MM.1S (cell line): ENCODE data around the gene BCL11B.
"Not testable (repeated sequence)": the region's sequence is repeated elsewhere in the genome, so short reads cannot be mapped to it uniquely, and the experiment has no call there.

Experiments
- EZH2 ChIP-seq: fragments of 300-600 bp; sonication (generic); optimal IDR thresholded peaks from 2 replicates; pipeline ENCODE3; 2017; ENCODE audit warnings: low read depth, mild to moderate bottlenecking, antibody characterized with exemption, low read length, mixed read lengths
- EZH2phosphoT487 ChIP-seq: fragments of 300-600 bp; sonication (generic); IDR thresholded peaks from 2 replicates; pipeline ENCODE4 v1.6.1; 2018; ENCODE audit warnings: antibody characterized with exemption, low read length
- TF ChIP-seq, protein P1 (sequence below): fragments of 300-600 bp; sonication (generic); IDR thresholded peaks from 2 replicates; pipeline ENCODE4 v1.5.1; 2016; ENCODE audit warnings: antibody characterized with exemption, low read length, mixed read lengths

DNA sequence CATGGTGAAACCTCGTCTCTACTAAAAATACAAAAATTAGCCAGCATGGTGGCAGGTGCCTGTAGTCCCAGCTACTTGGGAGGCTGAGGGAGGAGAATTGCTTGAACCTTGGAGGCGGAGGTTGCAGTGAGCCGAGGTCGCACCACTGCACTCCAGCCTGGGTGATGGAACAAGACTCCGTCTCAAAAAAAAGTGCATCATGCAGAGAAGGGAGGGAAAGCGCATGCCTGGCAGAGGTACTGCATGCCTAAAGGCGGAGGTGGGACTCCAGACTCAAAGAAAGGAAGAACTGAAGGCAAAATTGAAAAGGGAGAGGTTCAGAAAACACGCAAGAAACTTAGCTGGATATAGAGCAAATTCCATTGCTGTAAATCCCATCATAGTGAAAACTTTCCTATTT lies 85.7 kb downstream of the BCL11B start:
- TF ChIP-seq, protein P1, sequence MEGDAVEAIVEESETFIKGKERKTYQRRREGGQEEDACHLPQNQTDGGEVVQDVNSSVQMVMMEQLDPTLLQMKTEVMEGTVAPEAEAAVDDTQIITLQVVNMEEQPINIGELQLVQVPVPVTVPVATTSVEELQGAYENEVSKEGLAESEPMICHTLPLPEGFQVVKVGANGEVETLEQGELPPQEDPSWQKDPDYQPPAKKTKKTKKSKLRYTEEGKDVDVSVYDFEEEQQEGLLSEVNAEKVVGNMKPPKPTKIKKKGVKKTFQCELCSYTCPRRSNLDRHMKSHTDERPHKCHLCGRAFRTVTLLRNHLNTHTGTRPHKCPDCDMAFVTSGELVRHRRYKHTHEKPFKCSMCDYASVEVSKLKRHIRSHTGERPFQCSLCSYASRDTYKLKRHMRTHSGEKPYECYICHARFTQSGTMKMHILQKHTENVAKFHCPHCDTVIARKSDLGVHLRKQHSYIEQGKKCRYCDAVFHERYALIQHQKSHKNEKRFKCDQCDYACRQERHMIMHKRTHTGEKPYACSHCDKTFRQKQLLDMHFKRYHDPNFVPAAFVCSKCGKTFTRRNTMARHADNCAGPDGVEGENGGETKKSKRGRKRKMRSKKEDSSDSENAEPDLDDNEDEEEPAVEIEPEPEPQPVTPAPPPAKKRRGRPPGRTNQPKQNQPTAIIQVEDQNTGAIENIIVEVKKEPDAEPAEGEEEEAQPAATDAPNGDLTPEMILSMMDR: not testable (repeated sequence)
- TF ChIP-seq EZH2, EZH2phosphoT487: not testable (repeated sequence)
